K562 (cell line): ENCODE measurements around the gene NINJ2. TPM values are rescaled to one million over a fixed set of nuclear protein-coding genes. Genes with fewer than 3 reads are reported as not detected.

Experiments
- ATAC-seq: fragments of 200-7000 bp; cut with Tn5 transposase; 3 replicates; pipeline ENCODE4 v1.9.1; 2020; ENCODE audit warnings: moderate library complexity
- BruUV-seq: library from RNA; stranded (reverse); fragments of 400-500 nt; replicated peaks from 2 replicates; lab custom pipeline; 2021; lab: Mats Ljungman, UMichigan
- CTCF ChIA-PET: fragments of 300-600 bp; formaldehyde crosslinking; extraction: SDS; loops from one replicate; lab custom pipeline; 2021; ENCODE audit warnings: low intra/inter-chr PET ratio; lab: Yijun Ruan, JAX
- POLR2A ChIA-PET: fragments of 300-600, 350-650 bp; sonication (Branson Sonifier 250); formaldehyde crosslinking; extraction: SDS; loops from one replicate; lab custom pipeline; 2021; ENCODE audit warnings: antibody characterized with exemption, inconsistent platforms; lab: Yijun Ruan, JAX
- DNase-seq, 4 experiments: peaks; one replicate each; pipeline versions ENCODE4 v3.0.0 to v3.0.0-alpha.2; 2011 to 2018; ENCODE audit warnings: low spot score in 3 of 4, mixed read lengths in 3 of 4; ENCODE audit errors: extremely low read depth in 1 of 4
- FAIRE-seq: peaks from 2 replicates; lab custom pipeline; 2011; peaks lifted over from hg19 to GRCh38; lab: Jason Lieb, UNC
- H2AFZ ChIP-seq: 2 replicates; pipeline ENCODE4 v1.6.0; 2011; ENCODE audit warnings: low read depth, low read length, control low read depth, inconsistent platforms
- H3K27ac ChIP-seq: fragments of 200-600 bp; 3 replicates; pipeline ENCODE4 v1.8.0; 2011; ENCODE audit warnings: low read depth, mild to moderate bottlenecking, control low read depth, inconsistent platforms, low read length, moderate library complexity, mixed read lengths; ENCODE audit errors: extremely low read depth
- H3K27me3 ChIP-seq, 2 experiments: fragments of 300-600 bp in 1 of 2; 2 replicates in 1 of 2; 3 replicates in 1 of 2; pipeline versions ENCODE4 v1.6.0 to v1.8.0; 2011; ENCODE audit warnings: inconsistent platforms in 2 of 2, low read length in 2 of 2, mild to moderate bottlenecking in 1 of 2, mixed read lengths in 1 of 2, moderate library complexity in 1 of 2; ENCODE audit not compliant: control insufficient read depth in 2 of 2, insufficient read depth in 2 of 2
- H3K36me3 ChIP-seq: fragments of 300-600 bp; 3 replicates; pipeline ENCODE4 v1.8.0; 2011; ENCODE audit warnings: mild to moderate bottlenecking, low read length, inconsistent platforms; ENCODE audit not compliant: control insufficient read depth, insufficient read depth
- H3K4me1 ChIP-seq, 2 experiments: fragments of 200-600 bp in 1 of 2; replicated peaks in 1 of 2; 2 replicates in 1 of 2; 3 replicates in 1 of 2; pipeline versions ENCODE4 v1.5.1 to v1.8.0; 2011; ENCODE audit warnings: inconsistent platforms in 2 of 2, low read length in 2 of 2, mild to moderate bottlenecking in 1 of 2, mixed read lengths in 1 of 2, moderate library complexity in 1 of 2; ENCODE audit not compliant: control insufficient read depth in 2 of 2, insufficient read depth in 2 of 2
- H3K4me2 ChIP-seq: 2 replicates; pipeline ENCODE4 v1.6.1; 2011; ENCODE audit warnings: low read length, control low read depth, inconsistent platforms, mixed read lengths; ENCODE audit not compliant: insufficient read depth
- H3K4me3 ChIP-seq: fragments of 200-600 bp; sonication (generic), shearing (Covaris generic); 2 replicates; pipeline ENCODE4 v1.5.1; 2016; ENCODE audit warnings: control low read depth, inconsistent platforms
- H3K79me2 ChIP-seq: fragments of 200-600 bp; 3 replicates; pipeline ENCODE4 v1.8.0; 2011; ENCODE audit warnings: low read length, inconsistent platforms; ENCODE audit not compliant: control insufficient read depth, insufficient read depth
- H3K9ac ChIP-seq, 2 experiments: 2 replicates each; pipeline versions ENCODE4 v1.6.0 to v1.6.1; 2011; ENCODE audit warnings: low read depth in 2 of 2, low read length in 2 of 2, control low read depth in 1 of 2, inconsistent platforms in 1 of 2, mild to moderate bottlenecking in 1 of 2, mixed read lengths in 1 of 2; ENCODE audit not compliant: insufficient read depth in 1 of 2
- H3K9me1 ChIP-seq: one replicate; pipeline ENCODE4 v1.6.0; 2011; ENCODE audit warnings: inconsistent platforms, mild to moderate bottlenecking, low read length, moderate library complexity; ENCODE audit not compliant: control insufficient read depth, insufficient read depth
- H3K9me3 ChIP-seq: replicated peaks from 2 replicates; pipeline ENCODE4 v1.5.1; 2011; ENCODE audit warnings: low read depth, low read length, inconsistent platforms; ENCODE audit not compliant: control insufficient read depth, insufficient read depth
- H4K20me1 ChIP-seq: replicated peaks from 2 replicates; pipeline ENCODE4 v1.6.1; 2011; ENCODE audit warnings: low read length, inconsistent platforms, mixed read lengths; ENCODE audit not compliant: control insufficient read depth, insufficient read depth
- CREM ChIP-seq: IDR thresholded peaks from 2 replicates; pipeline ENCODE4 v1.6.1; 2014; ENCODE audit warnings: antibody characterized with exemption, low read depth
- FOXK1 ChIP-seq: sonication (generic); formaldehyde crosslinking; IDR thresholded peaks from 2 replicates; pipeline ENCODE4 v1.8.0; 2022; ENCODE audit warnings: missing genetic modification reagents, mild to moderate bottlenecking, borderline replicate concordance
- WGBS: fragments of 100-300 bp; shearing (Covaris generic); methylation state at CpG from one replicate; pipeline ENCODE4 v1.1.6; 2016; ENCODE audit warnings: low coverage, mixed read lengths; ENCODE audit not compliant: insufficient coverage; ENCODE audit errors: missing lambda C conversion rate; 5-methylcytosine and 5-hydroxymethylcytosine counted together
- in situ Hi-C: fragments of 300-500 bp; cut with MboI; formaldehyde crosslinking; loops from 4 replicates; pipeline ENCODE4 v1.15.0; 2018; ENCODE audit warnings: inconsistent platforms, mixed read lengths
- intact Hi-C: fragments of 100-400 bp; cut with micrococcal nuclease; formaldehyde crosslinking; loops from 2 replicates; pipeline ENCODE4 v1.14.2; 2022
- polyA plus RNA-seq, 8 experiments: library from polyadenylated mRNA; depleted of rRNA in 4 of 8; stranded (reverse) in 5 of 8; unstranded in 3 of 8; fragments of >200 nt; fragmentation: Nextera tagmentation in 2 of 8; fragmentation: Illumina TruSeq in 1 of 8; extraction: Ambion mirVana in 2 of 8; extraction: Trizol in 1 of 8; gene quantifications; 2 replicates each; pipeline versions ENCODE4 v1.2.1 to v1.2.3, GENCODE V29; 2011 to 2014; ENCODE audit warnings: inconsistent platforms in 1 of 8, missing spikeins in 1 of 8
- total RNA-seq, 7 experiments: library from RNA; depleted of rRNA in 6 of 7; stranded (reverse); fragments of >200 nt in 6 of 7; fragmentation: Illumina TruSeq in 2 of 7; extraction: Trizol in 2 of 7; gene quantifications; 2 replicates each; pipeline versions ENCODE4 v1.2.1 to v1.2.3, GENCODE V29; 2011 to 2021; ENCODE audit warnings: low replicate concordance in 1 of 7
- TF ChIP-seq, protein P1 (sequence below), 2 experiments: fragments of 450-650 bp; IDR thresholded peaks; 2 replicates each; pipeline ENCODE4 v1.6.1; 2018; ENCODE audit warnings: mild to moderate bottlenecking in 2 of 2, low read depth in 1 of 2; ENCODE audit not compliant: partially characterized antibody in 2 of 2
- TF ChIP-seq, protein P2 (sequence below), 2 experiments: fragments of 450-650 bp in 1 of 2; sonication (generic) in 1 of 2; formaldehyde crosslinking in 1 of 2; IDR thresholded peaks; 2 replicates each; pipeline versions ENCODE4 v1.7.1 to v1.9.0; 2016 to 2022; ENCODE audit warnings: inconsistent platforms in 1 of 2, mild to moderate bottlenecking in 1 of 2, missing genetic modification reagents in 1 of 2
- TF ChIP-seq, protein P3 (sequence below): fragments of 450-650 bp; formaldehyde crosslinking; IDR thresholded peaks from 2 replicates; pipeline ENCODE4 v1.4.0; 2020; ENCODE audit warnings: mild to moderate bottlenecking, moderate library complexity

NINJ2 gene
- total and polyA plus RNA-seq, 9 of the 15 experiments (the other 6 are each of a cell fraction or from before 2014, with no cell fraction given), result 2.6 to 16.0 (median 4.5) TPM

DNA sequence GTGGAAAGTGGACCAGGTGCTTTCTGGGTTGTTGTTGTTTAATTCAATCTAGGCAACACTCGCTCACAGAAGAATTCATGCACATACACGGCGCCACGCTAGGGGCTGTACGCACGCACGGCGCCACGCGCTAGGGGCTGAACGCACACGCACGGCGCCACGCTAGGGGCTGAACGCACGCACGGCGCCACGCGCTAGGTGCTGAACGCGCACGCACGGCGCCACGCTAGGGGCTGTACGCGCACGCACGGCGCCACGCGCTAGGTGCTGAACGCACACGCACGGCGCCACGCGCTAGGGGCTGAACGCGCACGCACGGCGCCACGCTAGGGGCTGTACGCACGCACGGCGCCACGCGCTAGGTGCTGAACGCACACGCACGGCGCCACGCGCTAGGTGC lies 54.3 kb downstream of the NINJ2 start (continued):
- TF ChIP-seq, protein P1, sequence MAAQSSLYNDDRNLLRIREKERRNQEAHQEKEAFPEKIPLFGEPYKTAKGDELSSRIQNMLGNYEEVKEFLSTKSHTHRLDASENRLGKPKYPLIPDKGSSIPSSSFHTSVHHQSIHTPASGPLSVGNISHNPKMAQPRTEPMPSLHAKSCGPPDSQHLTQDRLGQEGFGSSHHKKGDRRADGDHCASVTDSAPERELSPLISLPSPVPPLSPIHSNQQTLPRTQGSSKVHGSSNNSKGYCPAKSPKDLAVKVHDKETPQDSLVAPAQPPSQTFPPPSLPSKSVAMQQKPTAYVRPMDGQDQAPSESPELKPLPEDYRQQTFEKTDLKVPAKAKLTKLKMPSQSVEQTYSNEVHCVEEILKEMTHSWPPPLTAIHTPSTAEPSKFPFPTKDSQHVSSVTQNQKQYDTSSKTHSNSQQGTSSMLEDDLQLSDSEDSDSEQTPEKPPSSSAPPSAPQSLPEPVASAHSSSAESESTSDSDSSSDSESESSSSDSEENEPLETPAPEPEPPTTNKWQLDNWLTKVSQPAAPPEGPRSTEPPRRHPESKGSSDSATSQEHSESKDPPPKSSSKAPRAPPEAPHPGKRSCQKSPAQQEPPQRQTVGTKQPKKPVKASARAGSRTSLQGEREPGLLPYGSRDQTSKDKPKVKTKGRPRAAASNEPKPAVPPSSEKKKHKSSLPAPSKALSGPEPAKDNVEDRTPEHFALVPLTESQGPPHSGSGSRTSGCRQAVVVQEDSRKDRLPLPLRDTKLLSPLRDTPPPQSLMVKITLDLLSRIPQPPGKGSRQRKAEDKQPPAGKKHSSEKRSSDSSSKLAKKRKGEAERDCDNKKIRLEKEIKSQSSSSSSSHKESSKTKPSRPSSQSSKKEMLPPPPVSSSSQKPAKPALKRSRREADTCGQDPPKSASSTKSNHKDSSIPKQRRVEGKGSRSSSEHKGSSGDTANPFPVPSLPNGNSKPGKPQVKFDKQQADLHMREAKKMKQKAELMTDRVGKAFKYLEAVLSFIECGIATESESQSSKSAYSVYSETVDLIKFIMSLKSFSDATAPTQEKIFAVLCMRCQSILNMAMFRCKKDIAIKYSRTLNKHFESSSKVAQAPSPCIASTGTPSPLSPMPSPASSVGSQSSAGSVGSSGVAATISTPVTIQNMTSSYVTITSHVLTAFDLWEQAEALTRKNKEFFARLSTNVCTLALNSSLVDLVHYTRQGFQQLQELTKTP (IDR thresholded peaks at IDR 0.05; ENCODE audit: low read depth in 1 of 2, partially characterized antibody in 2 of 2), result no peak

DNA sequence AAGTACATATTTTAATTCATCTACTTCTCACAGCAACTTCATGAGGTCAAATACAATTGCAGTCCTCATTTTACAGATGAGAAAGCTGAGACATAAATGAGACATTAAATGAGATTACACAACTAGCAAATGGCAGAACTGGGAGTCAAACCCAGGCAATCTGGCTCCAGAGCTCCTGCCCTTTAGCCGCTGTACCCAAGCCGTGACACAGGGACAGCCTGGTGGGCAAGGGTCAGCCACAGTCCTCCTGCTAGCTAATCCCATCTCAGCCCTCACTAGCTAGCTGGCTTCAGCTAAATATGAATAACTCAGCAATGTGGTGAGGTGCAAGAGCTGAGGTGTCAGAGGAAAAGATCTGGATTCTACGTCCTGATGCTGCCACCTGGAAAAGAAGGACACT lies 54.8 kb downstream of the NINJ2 start:
- no peak overlapping the region for H3K4me2 ChIP-seq
- H3K27ac ChIP-seq, result no peak overlapping the region
- no peaks in the 10 kb centered on the region for H3K27me3 ChIP-seq
- no peak overlapping the region for H3K4me3 ChIP-seq
- ChIA-PET POLR2A (interaction anchor here (0.7 to 1.9 kb wide), 3 partner anchors 11 to 15 kb away, joined by 3 to 5 read pairs (median 4); no protein-coding TSS in a partner anchor), CTCF (no interaction called here)
- H3K9ac ChIP-seq, result no peak overlapping the region
- in situ Hi-C loops, result no loop called here
- H3K36me3 ChIP-seq, result no peaks in the 10 kb centered on the region
- H3K9me3 ChIP-seq, result no peaks in the 10 kb centered on the region
- DNase-seq (no peak), FAIRE-seq (no peak), ATAC-seq (no peak)
- intact Hi-C loops, result no loop called here
- H3K79me2 ChIP-seq, result no peaks in the 10 kb centered on the region
- H2AFZ ChIP-seq, result no peak overlapping the region
- H3K4me1 ChIP-seq, result peaks cover 5 to 13% of the 10 kb centered on the region in 2 experiments; a peak in 4 of 5 replicates
- no TSS peak for BruUV-seq
- H3K9me1 ChIP-seq, result no peaks in the 10 kb centered on the region
- no peaks in the 10 kb centered on the region for H4K20me1 ChIP-seq
- 100% methylated on average over 1 of the region's 3 CpGs for whole genome bisulfite sequencing
- no peak for TF ChIP-seq CREM
- TF ChIP-seq, protein P2, sequence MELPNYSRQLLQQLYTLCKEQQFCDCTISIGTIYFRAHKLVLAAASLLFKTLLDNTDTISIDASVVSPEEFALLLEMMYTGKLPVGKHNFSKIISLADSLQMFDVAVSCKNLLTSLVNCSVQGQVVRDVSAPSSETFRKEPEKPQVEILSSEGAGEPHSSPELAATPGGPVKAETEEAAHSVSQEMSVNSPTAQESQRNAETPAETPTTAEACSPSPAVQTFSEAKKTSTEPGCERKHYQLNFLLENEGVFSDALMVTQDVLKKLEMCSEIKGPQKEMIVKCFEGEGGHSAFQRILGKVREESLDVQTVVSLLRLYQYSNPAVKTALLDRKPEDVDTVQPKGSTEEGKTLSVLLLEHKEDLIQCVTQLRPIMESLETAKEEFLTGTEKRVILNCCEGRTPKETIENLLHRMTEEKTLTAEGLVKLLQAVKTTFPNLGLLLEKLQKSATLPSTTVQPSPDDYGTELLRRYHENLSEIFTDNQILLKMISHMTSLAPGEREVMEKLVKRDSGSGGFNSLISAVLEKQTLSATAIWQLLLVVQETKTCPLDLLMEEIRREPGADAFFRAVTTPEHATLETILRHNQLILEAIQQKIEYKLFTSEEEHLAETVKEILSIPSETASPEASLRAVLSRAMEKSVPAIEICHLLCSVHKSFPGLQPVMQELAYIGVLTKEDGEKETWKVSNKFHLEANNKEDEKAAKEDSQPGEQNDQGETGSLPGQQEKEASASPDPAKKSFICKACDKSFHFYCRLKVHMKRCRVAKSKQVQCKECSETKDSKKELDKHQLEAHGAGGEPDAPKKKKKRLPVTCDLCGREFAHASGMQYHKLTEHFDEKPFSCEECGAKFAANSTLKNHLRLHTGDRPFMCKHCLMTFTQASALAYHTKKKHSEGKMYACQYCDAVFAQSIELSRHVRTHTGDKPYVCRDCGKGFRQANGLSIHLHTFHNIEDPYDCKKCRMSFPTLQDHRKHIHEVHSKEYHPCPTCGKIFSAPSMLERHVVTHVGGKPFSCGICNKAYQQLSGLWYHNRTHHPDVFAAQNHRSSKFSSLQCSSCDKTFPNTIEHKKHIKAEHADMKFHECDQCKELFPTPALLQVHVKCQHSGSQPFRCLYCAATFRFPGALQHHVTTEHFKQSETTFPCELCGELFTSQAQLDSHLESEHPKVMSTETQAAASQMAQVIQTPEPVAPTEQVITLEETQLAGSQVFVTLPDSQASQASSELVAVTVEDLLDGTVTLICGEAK (IDR thresholded peaks at IDR 0.05), result no peak
- TF ChIP-seq, protein P2 (CRISPR knock-in tag; IDR thresholded peaks at IDR 0.05), result no peak
- TF ChIP-seq FOXK1 (CRISPR knock-in tag), result no peak
- TF ChIP-seq, protein P3, sequence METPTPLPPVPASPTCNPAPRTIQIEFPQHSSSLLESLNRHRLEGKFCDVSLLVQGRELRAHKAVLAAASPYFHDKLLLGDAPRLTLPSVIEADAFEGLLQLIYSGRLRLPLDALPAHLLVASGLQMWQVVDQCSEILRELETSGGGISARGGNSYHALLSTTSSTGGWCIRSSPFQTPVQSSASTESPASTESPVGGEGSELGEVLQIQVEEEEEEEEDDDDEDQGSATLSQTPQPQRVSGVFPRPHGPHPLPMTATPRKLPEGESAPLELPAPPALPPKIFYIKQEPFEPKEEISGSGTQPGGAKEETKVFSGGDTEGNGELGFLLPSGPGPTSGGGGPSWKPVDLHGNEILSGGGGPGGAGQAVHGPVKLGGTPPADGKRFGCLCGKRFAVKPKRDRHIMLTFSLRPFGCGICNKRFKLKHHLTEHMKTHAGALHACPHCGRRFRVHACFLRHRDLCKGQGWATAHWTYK (CRISPR knock-in tag), result no peak
